Measurements from ENCODE around the gene MTHFSD. TPM values are rescaled to one million over a fixed set of nuclear protein-coding genes. Genes with fewer than 3 reads are reported as not detected.

Gene MTHFSD
- total RNA-seq (8.1 and 21.5 TPM in 2 replicates), polyA plus RNA-seq (11.5 and 15.3 TPM in 2 replicates)

DNA sequence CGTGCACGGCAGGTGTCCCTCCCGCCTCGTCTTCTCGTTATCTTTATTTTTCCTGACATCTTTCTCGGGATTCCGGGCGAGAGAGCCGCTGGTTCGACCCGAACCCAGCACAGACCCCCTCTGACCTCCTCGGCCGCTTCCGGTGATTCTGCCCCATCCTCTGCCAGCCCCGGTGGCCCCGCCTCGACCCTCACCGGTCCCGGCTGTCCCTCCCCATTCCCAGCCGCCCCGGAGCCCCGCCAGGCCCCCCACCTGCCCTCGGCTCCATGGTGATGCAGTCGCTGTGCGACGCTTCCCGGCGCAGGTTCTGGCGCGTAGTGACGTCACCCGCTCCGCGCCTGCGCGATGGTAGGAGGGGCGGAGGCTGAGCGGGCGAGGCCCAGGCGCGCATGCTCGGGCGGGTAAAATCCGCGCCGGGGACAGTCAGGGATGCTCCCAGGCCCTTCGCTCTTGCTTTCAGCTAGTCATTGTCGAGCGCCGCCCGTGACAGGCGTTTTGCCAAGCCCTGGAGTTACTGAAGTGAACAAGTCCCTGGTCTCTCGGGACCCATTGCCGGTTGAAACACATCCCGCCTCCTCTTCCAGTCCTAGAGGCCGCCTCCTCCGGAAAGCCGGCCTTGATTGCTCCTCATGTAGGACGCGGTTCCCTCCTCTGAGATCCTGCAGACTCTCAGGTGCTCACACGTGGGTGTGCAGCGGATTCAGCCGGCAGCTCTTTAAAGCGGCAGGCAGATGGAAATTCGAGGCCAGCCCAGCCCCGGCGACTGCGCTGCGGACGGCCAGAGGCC, at the start of gene MTHFSD:
TSS of gene MTHFSD (minus strand) at position 319 of the 787 bp plus-strand sequence. CDS start at position 268, 51 bp downstream.
- peak within 1 kb of the TSS; percentile 93 for H2AFZ ChIP-seq
- DNase-seq (ENCODE audit: low spot score) = peak; percentile 96
- no peaks in the 10 kb centered on the region for H3K36me3 ChIP-seq (replicated peaks; ENCODE audit: insufficient read depth, low read depth)
- TF ChIP-seq EZH2 (IDR thresholded peaks at IDR 0.05; ENCODE audit: borderline replicate concordance) (no peak), CTCF (IDR thresholded peaks at IDR 0.05; ENCODE audit: poor library complexity) (peak; percentile 7)
- H4K20me1 ChIP-seq (ENCODE audit: insufficient read depth, poor library complexity, severe bottlenecking) = no peaks in the 10 kb centered on the region
- no peaks in the 10 kb centered on the region for H3K27me3 ChIP-seq
- H3K79me2 ChIP-seq = peaks cover 11% of the 10 kb centered on the region
- H3K4me2 ChIP-seq = peak within 1 kb of the TSS; percentile 89
- WGBS (ENCODE audit: low lambda C conversion rate, missing lambda C conversion rate) = 8% methylated on average over 54 of the region's 70 CpGs
- H3K4me1 ChIP-seq (ENCODE audit: insufficient read depth) = peaks cover 10% of the 10 kb centered on the region
- no peaks in the 10 kb centered on the region for H3K9me3 ChIP-seq (ENCODE audit: low read depth)
- peak within 1 kb of the TSS; percentile 84 for H3K4me3 ChIP-seq
- H3K9me2 ChIP-seq (replicated peaks; ENCODE audit: insufficient read depth) = no peaks in the 10 kb centered on the region
- H3K27ac ChIP-seq = peak within 1 kb of the TSS; percentile 82

DNA sequence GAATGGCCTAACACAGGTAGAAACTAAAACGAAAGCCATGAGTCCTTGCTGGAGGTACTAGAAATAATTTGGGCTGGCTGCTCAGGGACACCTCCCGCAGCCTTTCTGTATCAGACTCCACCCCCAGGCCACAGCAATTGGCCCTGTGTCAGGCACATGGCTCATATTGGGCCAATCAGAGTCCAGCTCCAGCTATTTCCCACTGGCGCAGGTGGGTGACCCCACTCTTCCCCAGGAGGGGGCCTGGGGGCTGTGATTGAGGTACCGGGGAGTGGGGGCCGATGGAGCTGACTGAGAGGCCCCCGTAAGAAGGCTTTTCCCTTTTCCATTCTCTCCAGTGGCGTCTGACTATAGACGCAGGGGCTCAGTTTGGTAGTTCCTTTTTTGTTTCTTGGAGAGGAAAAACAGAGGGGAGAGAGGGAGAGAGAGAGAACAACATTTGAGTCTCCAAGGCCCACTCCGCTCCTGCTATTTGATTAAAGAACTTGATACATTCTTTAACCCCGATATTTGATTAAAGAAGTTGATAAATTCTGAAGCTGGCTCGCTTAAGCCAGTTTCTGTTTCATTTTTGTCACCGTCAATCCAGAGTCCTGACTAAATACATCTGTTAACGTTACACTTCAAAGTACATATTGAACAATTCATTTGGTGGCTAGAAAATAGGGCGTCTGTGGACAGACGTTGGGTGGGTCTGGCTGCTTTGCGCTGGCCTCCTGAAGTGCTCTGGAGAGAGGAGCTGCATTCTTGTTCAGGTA, 49.6 kb upstream of the MTHFSD start:
- Histone ChIP-seq H3K79me2 (no peaks in the 10 kb centered on the region), H3K27ac (no peak overlapping the region), H3K4me2 (no peak overlapping the region), H2AFZ (no peak overlapping the region), H3K4me1 (ENCODE audit: insufficient read depth) (no peaks in the 10 kb centered on the region), H4K20me1 (ENCODE audit: insufficient read depth, poor library complexity, severe bottlenecking) (no peaks in the 10 kb centered on the region), H3K36me3 (replicated peaks; ENCODE audit: insufficient read depth, low read depth) (no peaks in the 10 kb centered on the region), H3K27me3 (no peaks in the 10 kb centered on the region), H3K9me2 (replicated peaks; ENCODE audit: insufficient read depth) (no peaks in the 10 kb centered on the region), H3K4me3 (no peak overlapping the region), H3K9me3 (ENCODE audit: low read depth) (no peaks in the 10 kb centered on the region)
- DNase-seq (ENCODE audit: low spot score) = no peak
- 88% methylated on average over 16 of the region's 16 CpGs for WGBS (ENCODE audit: low lambda C conversion rate, missing lambda C conversion rate)
- TF ChIP-seq EZH2 (IDR thresholded peaks at IDR 0.05; ENCODE audit: borderline replicate concordance) (no peak), EZH2phosphoT487 (IDR thresholded peaks at IDR 0.05; ENCODE audit: low read depth, severe bottlenecking, unreplicated experiment) (no peak)

- no peak for DNase-seq (ENCODE audit: low spot score)
- Histone ChIP-seq H4K20me1 (ENCODE audit: insufficient read depth, poor library complexity, severe bottlenecking) (no peaks in the 10 kb centered on the region), H3K4me3 (no peak overlapping the region), H3K9me3 (ENCODE audit: low read depth) (no peaks in the 10 kb centered on the region), H3K36me3 (replicated peaks; ENCODE audit: insufficient read depth, low read depth) (no peaks in the 10 kb centered on the region), H3K9me2 (replicated peaks; ENCODE audit: insufficient read depth) (no peaks in the 10 kb centered on the region), H3K79me2 (no peaks in the 10 kb centered on the region), H3K4me1 (ENCODE audit: insufficient read depth) (no peaks in the 10 kb centered on the region), H3K4me2 (no peak overlapping the region), H3K27me3 (peaks cover 8% of the 10 kb centered on the region), H2AFZ (no peak overlapping the region), H3K27ac (no peak overlapping the region)
- TF ChIP-seq EZH2 (IDR thresholded peaks at IDR 0.05; ENCODE audit: borderline replicate concordance) (no peak), CTCF (IDR thresholded peaks at IDR 0.05; ENCODE audit: poor library complexity) (no peak)
- WGBS (ENCODE audit: low lambda C conversion rate, missing lambda C conversion rate) = 61% methylated on average over 4 of the region's 4 CpGs
Observed at GRCh38 chr16:86602521-86602920, 47.5 kb upstream of the MTHFSD start.

DNA sequence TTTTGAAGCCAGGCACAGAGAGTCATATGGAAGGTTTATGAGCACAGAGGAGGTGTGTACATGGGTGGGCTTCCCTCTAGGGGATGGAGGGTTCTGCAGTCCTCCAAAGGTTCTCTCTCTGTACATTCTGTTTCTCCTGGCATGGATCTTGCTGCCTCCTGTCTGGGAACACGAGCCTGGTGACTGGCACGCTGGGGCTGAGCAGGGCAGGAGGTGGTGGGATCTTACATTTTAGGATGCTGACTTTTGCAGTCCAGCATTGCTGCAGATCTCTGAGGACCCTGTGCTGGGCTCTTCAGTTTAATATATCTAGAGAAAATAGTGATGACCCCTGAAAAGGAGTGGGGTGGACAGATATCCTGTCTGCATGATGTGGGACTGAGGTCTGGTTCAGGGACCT, 46.3 kb upstream of the MTHFSD start:
- no peak overlapping the region for H2AFZ ChIP-seq
- H3K4me2 ChIP-seq = no peak overlapping the region
- no peak overlapping the region for H3K27ac ChIP-seq
- DNase-seq (ENCODE audit: low spot score) = no peak
- H3K4me1 ChIP-seq (ENCODE audit: insufficient read depth) = no peaks in the 10 kb centered on the region
- TF ChIP-seq EZH2 (IDR thresholded peaks at IDR 0.05; ENCODE audit: borderline replicate concordance) = no peak
- TF ChIP-seq EZH2phosphoT487 (IDR thresholded peaks at IDR 0.05; ENCODE audit: low read depth, severe bottlenecking, unreplicated experiment) = no peak
- TF ChIP-seq CTCF (IDR thresholded peaks at IDR 0.05; ENCODE audit: poor library complexity) = no peak
- WGBS (ENCODE audit: low lambda C conversion rate, missing lambda C conversion rate) = 90% methylated on average over 2 of the region's 2 CpGs
- H3K36me3 ChIP-seq (replicated peaks; ENCODE audit: insufficient read depth, low read depth) = no peaks in the 10 kb centered on the region
- H3K9me2 ChIP-seq (replicated peaks; ENCODE audit: insufficient read depth) = no peaks in the 10 kb centered on the region
- peaks cover 17% of the 10 kb centered on the region for H3K27me3 ChIP-seq
- H4K20me1 ChIP-seq (ENCODE audit: insufficient read depth, poor library complexity, severe bottlenecking) = no peaks in the 10 kb centered on the region
- no peak overlapping the region for H3K4me3 ChIP-seq
- no peaks in the 10 kb centered on the region for H3K9me3 ChIP-seq (ENCODE audit: low read depth)
- H3K79me2 ChIP-seq = no peaks in the 10 kb centered on the region
